GM21528 (cell line): ENCODE data around the gene QPRT.
"Not testable (repeated sequence)": the region's sequence is repeated elsewhere in the genome, so short reads cannot be mapped to it uniquely, and the experiment has no call there.

ENCODE experiments used
- ATAC-seq: cut with Tn5 transposase; IDR thresholded peaks from one replicate; pipeline ENCODE4 v1.9.1; 2021; ENCODE audit warnings: mild to moderate bottlenecking, moderate library complexity; ENCODE audit not compliant: unreplicated experiment, low FRiP score

QPRT gene

GRCh38 chr16:29743827-29744531 lies 65.0 kb downstream of the QPRT start:
- ATAC-seq: no peak

GRCh38 chr16:29744541-29745101 lies 65.6 kb downstream of the QPRT start:
- ATAC-seq: no peak

- peak; percentile 43 for ATAC-seq
These were observed 66.3 kb downstream of the QPRT start for GRCh38 chr16:29745121-29745852.

GRCh38 chr16:29745853-29746345 lies 66.9 kb downstream of the QPRT start, which contains the start of gene C16orf54:
Gene C16orf54, minus strand, starts transcription at chr16:29745990. Its CDS starts 1,039 bp downstream, at chr16:29744951.
- ATAC-seq: peak; percentile 75

- not testable (repeated sequence) for ATAC-seq
These were observed 67.5 kb downstream of the QPRT start for GRCh38 chr16:29746518-29746917.
